HG03139 (cell line): ENCODE measurements around the gene PRPF31.
"Not testable (repeated sequence)": the region's sequence is repeated elsewhere in the genome, so short reads cannot be mapped to it uniquely, and the experiment has no call there.

ENCODE experiments used
- ATAC-seq: cut with Tn5 transposase; IDR thresholded peaks from one replicate; pipeline ENCODE4 v1.9.1; 2021; ENCODE audit not compliant: unreplicated experiment

PRPF31 gene

GRCh38 chr19:54115109-54116063 is at the start of gene PRPF31, which contains the start of gene TFPT:
TSS of gene PRPF31 (plus strand) at chr19:54115754. CDS start at chr19:54118279, 2,525 bp downstream.
TSS of gene TFPT (minus strand) at chr19:54115657. CDS start at chr19:54115269, 388 bp downstream.
- peak; percentile 68 for ATAC-seq

- ATAC-seq = no peak
These were observed 46.1 kb upstream of the PRPF31 start for GRCh38 chr19:54069470-54069869.

DNA sequence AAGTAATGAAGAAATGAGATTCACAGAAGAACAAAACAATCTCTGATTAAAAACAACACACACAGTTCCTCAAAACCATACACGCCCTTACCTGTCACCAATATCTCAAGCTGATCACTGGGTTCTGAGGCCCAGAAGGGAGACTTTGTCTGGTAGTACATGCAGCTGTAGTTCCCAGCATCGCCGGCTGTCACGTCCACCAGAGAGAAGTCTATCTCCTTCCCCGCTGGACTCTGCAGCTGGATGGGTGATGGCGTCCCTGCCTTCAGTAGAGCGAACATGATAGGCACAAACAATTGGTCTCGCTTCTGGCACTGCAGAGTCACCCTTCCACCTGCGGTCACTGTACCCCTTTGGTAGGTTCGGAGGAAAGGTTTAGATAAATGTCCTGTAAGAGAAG is 41.7 kb upstream of the PRPF31 start:
- ATAC-seq = no peak

GRCh38 chr19:54074851-54075250 is 40.7 kb upstream of the PRPF31 start:
- no peak for ATAC-seq

GRCh38 chr19:54077334-54077733 is 38.2 kb upstream of the PRPF31 start:
- no peak for ATAC-seq

- ATAC-seq = no peak
These were observed 34.5 kb upstream of the PRPF31 start, which contains the start of gene TARM1 for GRCh38 chr19:54081032-54081431. TSS of gene TARM1 (minus strand) at chr19:54081365. CDS start at chr19:54081340, 25 bp downstream.

DNA sequence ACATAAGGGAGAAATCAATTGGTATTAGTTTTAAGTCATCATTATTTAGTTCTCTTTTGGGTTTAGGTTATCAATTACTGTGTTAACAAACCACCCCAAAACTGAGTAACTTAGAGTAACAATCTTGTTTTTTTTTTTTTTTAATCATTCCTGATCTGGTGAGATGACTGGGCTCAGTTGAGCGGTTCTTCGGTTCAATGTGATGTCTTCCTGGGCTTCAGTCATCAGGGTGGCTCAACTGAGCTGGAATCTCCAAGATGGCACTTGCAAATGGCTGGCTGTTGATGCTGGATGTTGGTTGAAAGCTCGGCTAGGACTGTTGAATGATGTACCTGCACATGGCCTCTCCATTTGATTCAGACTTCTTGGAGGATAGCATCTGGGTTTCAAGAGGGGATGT is 31.1 kb upstream of the PRPF31 start:
- no peak for ATAC-seq

- no peak for ATAC-seq
These were observed 21.0 kb upstream of the PRPF31 start for GRCh38 chr19:54094426-54095000.

DNA sequence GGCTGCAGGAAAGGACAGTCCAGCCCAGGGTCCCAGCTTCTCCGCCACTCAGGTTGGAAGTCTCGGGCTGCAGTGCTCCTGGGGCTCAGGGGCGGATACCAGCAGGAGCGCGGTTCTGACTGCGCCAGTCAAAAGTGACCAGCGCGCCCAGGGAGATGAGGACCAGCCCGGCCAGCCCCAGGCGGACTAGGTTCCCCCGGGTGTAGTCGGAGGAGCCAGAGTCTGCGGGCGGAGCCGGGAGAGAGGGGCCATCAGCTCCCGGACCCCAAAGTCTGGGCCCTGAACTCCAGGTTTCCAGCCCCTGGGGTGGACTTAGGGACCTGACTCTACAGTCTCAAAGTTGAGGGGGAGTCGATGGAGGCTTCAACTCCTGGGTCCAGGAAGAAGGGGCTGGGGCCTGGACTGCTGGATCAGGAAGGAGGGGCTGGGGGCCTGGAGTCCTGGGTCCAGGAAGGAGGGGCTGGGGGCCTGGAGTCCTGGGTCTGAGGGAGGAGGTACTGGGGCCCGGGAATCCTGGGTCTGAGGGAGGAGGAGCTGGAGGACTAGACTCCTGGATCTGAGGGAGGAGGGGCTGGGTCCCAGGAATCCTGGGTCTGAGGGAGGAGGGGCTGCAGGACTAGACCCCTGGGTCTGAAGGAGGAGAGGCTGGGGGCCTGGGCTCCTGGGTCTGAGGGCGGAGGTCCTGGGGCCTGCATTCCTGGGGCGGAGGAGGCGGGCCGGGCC is 20.3 kb upstream of the PRPF31 start:
- no peak for ATAC-seq

GRCh38 chr19:54095859-54096616 is 19.5 kb upstream of the PRPF31 start:
- not testable (repeated sequence) for ATAC-seq

DNA sequence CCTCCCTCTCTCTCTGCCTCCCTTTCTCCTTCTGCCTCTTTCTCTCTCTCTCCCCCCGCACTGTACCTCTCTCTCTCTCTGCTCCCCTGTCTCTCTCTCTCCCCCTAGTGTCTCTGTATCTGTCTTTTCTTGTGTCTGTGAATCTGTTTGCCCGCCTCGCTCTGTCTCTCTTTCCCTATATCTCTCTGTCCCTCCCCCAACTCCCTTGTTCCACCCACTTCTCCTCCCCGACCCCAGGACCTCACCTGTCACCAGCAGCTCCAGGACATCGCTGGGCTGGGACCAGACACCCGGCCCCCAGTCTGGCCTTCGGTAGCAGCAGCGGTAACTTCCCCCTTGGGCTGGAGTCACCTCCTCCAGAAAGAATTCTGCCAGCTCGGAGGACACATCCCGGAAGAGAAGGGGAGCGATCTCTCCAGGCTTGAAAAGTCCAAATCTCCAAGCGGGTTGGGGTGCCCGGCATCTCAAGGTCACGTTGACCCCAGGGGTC is 18.9 kb upstream of the PRPF31 start:
- no peak for ATAC-seq

- ATAC-seq = no peak
These were observed 16.2 kb upstream of the PRPF31 start for GRCh38 chr19:54099190-54099902.

DNA sequence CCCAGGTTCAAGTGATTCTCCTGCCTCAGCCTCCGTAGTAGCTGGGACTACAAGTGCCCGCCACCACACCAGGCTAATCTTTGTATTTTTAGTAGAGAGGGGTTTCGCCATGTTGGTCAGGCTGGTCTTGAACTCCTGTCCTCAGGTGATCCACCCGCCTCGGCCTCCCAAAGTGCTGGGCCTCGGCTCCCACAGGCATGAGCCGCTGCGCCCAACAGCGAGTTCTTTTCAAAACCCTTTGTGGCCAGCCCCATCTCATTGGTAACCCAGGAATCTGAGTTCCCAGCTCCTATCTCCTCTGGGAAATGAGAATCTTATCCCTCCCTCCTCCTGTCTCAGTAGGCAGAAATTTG is 15.7 kb upstream of the PRPF31 start:
- ATAC-seq = not testable (repeated sequence)

DNA sequence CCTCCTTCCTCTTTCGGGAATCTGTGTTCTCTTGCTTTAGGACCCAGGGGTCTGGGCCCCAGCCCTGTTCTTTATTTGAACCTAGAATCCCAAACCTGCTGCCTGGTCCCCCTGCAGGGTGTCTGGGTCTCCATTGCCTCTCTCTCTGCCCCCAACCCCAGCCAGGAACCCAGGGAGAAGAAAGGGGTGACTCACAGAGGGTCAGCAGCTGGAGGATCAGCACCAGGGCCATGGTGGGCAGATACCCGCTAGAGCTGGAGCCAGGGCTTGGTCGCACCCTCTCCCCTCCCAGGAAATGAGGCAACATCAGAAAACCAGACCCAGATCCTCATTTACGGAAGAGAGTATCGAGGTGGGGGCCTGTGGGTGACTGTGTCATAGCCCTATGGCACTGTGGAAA is 15.0 kb upstream of the PRPF31 start, which contains the start of gene OSCAR:
OSCAR (minus strand) TSS at position 243 of the 400 bp plus-strand sequence; CDS start at position 232, 11 bp downstream.
- no peak for ATAC-seq

DNA sequence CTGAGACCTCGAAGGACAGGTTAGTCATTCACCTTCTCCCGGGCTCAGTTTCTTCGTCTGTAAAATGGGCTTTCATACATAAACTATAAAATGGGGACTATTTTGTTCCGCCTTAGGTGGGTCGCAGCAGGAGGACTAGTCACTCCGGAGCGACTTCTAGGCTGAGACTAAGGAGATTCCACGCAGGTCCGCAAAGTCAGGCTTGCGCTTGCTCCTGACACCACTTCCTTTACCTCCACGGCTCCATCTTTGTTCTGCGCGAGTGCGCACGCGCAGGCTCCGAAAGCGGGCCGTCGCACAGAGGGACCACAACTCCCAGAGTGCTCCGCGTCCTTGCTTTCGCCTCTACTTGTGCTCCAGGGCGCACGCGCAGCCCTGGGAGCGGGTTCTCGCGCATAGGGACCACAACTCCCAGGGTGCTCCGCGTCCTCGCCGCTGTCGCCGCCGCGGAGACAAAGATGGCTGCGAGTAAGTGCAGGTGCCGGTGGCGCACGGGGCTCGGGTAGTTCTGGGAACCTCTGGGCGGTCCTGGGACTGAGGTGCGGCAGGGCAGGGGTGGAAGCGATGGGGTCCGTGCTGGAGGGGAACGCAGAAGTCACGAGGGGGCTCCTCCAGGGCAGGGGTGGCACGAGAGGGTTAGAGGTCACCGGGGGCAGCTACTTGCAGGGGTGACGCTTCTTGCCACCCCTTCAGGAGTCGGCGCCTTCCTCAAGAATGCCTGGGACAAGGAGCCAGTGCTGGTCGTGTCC is 13.0 kb upstream of the PRPF31 start, which contains the start of gene NDUFA3:
NDUFA3 (plus strand) TSS at position 435 of the 749 bp plus-strand sequence; CDS start at position 459, 24 bp downstream.
- peak; percentile 97 for ATAC-seq

DNA sequence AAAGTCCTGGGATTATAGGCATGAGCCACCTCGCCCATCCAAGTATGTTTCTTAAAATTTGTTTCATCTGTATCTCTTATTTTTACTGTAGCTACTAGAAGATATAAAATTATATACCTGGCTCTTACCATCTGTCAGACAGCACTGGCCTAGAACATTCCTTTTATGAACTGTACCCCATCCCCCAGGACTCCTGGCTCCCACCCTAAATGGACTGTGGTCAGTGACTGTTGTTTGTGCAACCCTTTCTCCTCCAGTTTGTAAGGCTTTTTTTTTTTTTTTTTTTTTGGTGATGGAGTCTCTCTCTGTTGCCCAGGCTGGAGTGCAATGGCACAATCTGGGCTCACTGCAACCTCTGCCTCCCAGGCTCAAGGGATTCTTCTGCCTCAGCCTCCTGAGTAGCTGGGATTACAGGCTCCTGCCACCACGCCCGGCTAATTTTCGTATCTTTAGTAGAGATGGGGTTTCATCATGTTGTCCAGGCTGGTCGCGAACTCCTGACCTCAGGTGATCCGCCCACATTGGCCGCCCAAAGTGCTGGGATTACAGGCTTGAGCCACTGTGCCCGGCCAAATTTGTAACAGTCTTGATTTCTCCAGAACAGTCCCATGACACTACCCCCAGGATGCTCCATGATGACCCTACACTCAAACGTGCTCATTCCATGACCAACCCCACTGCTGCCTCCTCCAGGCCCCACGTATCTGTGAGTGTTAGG is 10.4 kb upstream of the PRPF31 start:
- no peak for ATAC-seq

GRCh38 chr19:54105796-54106195 is 9.8 kb upstream of the PRPF31 start:
- no peak for ATAC-seq

GRCh38 chr19:54106716-54107115 is 8.8 kb upstream of the PRPF31 start:
- no peak for ATAC-seq
